Transverse colon (tissue), 4 donors: ENCODE results near the gene LAMA2. TPM values are rescaled to one million over a fixed set of nuclear protein-coding genes. Genes with fewer than 3 reads are reported as not detected.

ENCODE experiments used
- DNase-seq: peaks from one replicate; pipeline ENCODE4 v3.0.0-alpha.2; 2019
- H3K27ac ChIP-seq, 4 donors: fragments of 200-600 bp; sonication (generic); 2 replicates each; pipeline ENCODE4 v1.5.1; 2016 to 2018; ENCODE audit warnings: inconsistent platforms in 4 of 4
- H3K27me3 ChIP-seq: fragments of 200-600 bp; sonication (generic); 2 replicates; pipeline ENCODE4 v1.5.1; 2017; ENCODE audit warnings: inconsistent platforms
- H3K36me3 ChIP-seq, 4 donors: fragments of 200-600 bp; sonication (generic); 2 replicates each; pipeline ENCODE4 v1.5.1; 2017 to 2019; ENCODE audit warnings: inconsistent platforms in 4 of 4
- H3K4me1 ChIP-seq, 4 donors: fragments of 200-600 bp; sonication (generic); 2 replicates each; pipeline ENCODE4 v1.5.1; 2017 to 2020; ENCODE audit warnings: inconsistent platforms in 4 of 4
- H3K4me3 ChIP-seq, 4 donors: fragments of 200-600 bp; sonication (generic); 1 replicate in 1 of 4; 2 replicates in 3 of 4; pipeline versions ENCODE4 v1.5.1 to v1.6.1; 2017 to 2019; ENCODE audit warnings: inconsistent platforms in 4 of 4
- H3K9me3 ChIP-seq, 2 donors: fragments of 200-600 bp; sonication (generic); 2 replicates each; pipeline ENCODE4 v1.5.1; 2017 to 2019; ENCODE audit warnings: inconsistent platforms in 2 of 2
- EP300 ChIP-seq: sonication (generic); formaldehyde crosslinking; IDR thresholded peaks from one replicate; pipeline ENCODE4 v1.6.1; 2017; ENCODE audit warnings: antibody characterized with exemption, low read depth
- POLR2A ChIP-seq: fragments of 450-650 bp; IDR thresholded peaks from one replicate; pipeline ENCODE4 v1.6.1; 2016; ENCODE audit warnings: antibody characterized with exemption, mild to moderate bottlenecking, moderate library complexity
- POLR2AphosphoS5 ChIP-seq, 3 donors: sonication (generic); formaldehyde crosslinking; IDR thresholded peaks; one replicate each; pipeline ENCODE4 v1.6.1; 2016; ENCODE audit warnings: antibody characterized with exemption in 3 of 3
- WGBS, 2 donors: methylation state at CpG; one replicate each; pipeline ENCODE4 v1.1.5; 2018; ENCODE audit warnings: low coverage in 1 of 2; 5-methylcytosine and 5-hydroxymethylcytosine counted together
- in situ Hi-C, 4 donors: fragments of 200-750 bp; cut with MboI; loops; one replicate each; pipeline versions ENCODE4 v1.15.0 to v1.15.1; 2017; ENCODE audit warnings: low sequenced_read_pairs in 3 of 4, low pct_ligation_motif_present in 1 of 4, low pct_unique_long_range_greater_than_20kb in 1 of 4
- intact Hi-C: fragments of 100-400 bp; cut with DNase I; formaldehyde crosslinking; loops from one replicate; pipeline ENCODE4 v1.15.1; 2023; ENCODE audit warnings: low total_unique reads
- total RNA-seq, 4 donors: library from RNA; depleted of rRNA; stranded (reverse); fragments of >200 nt; gene quantifications; one replicate each; pipeline ENCODE4 v1.1.0, GENCODE V29; 2016
- TF ChIP-seq, protein P1 (sequence below), 5 experiments: fragments of 200-600 bp in 3 of 5; fragments of 450-650 bp in 2 of 5; sonication (generic) in 3 of 5; IDR thresholded peaks; 1 replicate in 2 of 5; 2 replicates in 3 of 5; pipeline ENCODE4 v1.5.1; 2016 to 2017; ENCODE audit warnings: antibody characterized with exemption in 5 of 5, inconsistent platforms in 3 of 5, mild to moderate bottlenecking in 2 of 5, moderate library complexity in 1 of 5

Gene LAMA2
- total RNA-seq, 4 donors from 2014 or later, result 12.3 to 43.0 (median 32.1) TPM

DNA sequence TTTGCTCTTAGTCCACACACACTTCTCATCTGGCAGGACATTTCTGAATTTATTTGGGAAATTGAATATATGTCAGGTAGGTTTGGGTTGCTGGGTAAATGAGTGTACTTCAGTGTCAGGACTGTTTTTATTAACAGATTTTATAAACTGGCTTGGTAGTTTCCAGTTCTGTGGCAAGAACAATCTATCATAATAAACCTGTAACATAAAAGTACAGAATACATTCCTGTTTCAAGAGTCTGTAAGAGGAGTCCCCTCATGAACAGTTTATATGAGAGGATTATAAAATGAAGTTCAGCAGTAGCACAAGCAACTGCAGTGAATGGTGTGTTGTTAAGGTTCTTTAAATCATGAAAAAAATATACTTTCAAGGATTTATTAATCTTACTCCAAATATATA, 81.8 kb downstream of the LAMA2 start:
- no peaks in the 10 kb centered on the region for H3K27me3 ChIP-seq
- H3K4me1 ChIP-seq, result no peaks in the 10 kb centered on the region
- TF ChIP-seq POLR2A (no peak), EP300 (no peak), POLR2AphosphoS5 (IDR thresholded peaks at IDR 0.05) (no peak)
- TF ChIP-seq, protein P1, sequence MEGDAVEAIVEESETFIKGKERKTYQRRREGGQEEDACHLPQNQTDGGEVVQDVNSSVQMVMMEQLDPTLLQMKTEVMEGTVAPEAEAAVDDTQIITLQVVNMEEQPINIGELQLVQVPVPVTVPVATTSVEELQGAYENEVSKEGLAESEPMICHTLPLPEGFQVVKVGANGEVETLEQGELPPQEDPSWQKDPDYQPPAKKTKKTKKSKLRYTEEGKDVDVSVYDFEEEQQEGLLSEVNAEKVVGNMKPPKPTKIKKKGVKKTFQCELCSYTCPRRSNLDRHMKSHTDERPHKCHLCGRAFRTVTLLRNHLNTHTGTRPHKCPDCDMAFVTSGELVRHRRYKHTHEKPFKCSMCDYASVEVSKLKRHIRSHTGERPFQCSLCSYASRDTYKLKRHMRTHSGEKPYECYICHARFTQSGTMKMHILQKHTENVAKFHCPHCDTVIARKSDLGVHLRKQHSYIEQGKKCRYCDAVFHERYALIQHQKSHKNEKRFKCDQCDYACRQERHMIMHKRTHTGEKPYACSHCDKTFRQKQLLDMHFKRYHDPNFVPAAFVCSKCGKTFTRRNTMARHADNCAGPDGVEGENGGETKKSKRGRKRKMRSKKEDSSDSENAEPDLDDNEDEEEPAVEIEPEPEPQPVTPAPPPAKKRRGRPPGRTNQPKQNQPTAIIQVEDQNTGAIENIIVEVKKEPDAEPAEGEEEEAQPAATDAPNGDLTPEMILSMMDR (IDR thresholded peaks at IDR 0.05), result no peak
- no peak overlapping the region for H3K4me3 ChIP-seq
- H3K9me3 ChIP-seq, result no peaks in the 10 kb centered on the region
- intact Hi-C loops (no loop called here), in situ Hi-C loops (no loop called here)
- no peak for DNase-seq
- no peak overlapping the region for H3K27ac ChIP-seq
- no peaks in the 10 kb centered on the region for H3K36me3 ChIP-seq

DNA sequence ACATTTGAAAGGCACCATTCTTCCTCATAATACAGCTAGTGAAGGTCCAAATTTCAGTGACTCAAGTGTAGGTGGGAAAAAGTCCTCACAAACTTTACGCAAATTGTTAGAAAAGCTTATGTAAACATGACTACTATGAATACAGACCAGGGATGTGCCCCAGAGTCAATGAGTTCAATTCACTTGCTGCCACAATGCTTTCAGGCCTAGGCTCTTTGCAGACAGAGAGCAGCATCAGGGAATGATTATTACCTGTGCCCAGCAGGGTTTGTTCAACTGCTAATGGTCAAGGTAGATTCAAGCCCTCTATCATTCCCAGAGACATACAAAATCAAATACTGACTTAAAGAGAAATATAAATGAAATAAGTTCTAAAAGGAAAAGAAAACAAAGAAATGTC, 84.0 kb downstream of the LAMA2 start:
- WGBS, 2 donors, result 91 to 100% methylated on average over 1 of the region's 1 CpG

DNA sequence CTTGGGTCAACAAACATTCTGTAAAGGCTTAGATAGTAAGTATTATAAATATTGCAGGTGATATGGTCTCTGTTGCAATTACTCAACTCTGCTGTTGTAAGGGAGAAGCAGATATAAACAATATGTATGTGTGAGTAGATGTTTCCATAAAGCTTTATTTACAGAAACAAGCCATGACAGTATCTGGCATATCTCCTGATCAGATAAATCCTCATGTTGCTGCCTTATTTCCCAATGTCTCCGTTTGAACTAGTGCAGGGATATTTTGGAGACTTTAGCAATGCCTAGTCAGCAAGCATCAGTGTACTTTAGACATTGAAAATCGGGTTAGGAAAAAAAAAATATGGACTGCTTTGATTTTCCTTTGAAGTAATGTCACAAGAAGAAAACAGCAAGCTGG, 96.1 kb downstream of the LAMA2 start:
- no peak for DNase-seq
- intact Hi-C loops (no loop called here), in situ Hi-C loops (no loop called here)
- H3K9me3 ChIP-seq, result no peaks in the 10 kb centered on the region
- WGBS, 2 donors, result 35 to 54% methylated on average over 2 of the region's 2 CpGs
- H3K36me3 ChIP-seq, result no peaks in the 10 kb centered on the region
- no peak overlapping the region for H3K27ac ChIP-seq
- no peak overlapping the region for H3K4me3 ChIP-seq
- H3K27me3 ChIP-seq, result no peaks in the 10 kb centered on the region
- TF ChIP-seq POLR2AphosphoS5 (IDR thresholded peaks at IDR 0.05), result no peak
- TF ChIP-seq, protein P1 (IDR thresholded peaks at IDR 0.05), result no peak
- TF ChIP-seq EP300, result no peak
- no peak for TF ChIP-seq POLR2A
- H3K4me1 ChIP-seq, result no peaks in the 10 kb centered on the region

More for the DNA sequence above, 84.0 kb downstream of the LAMA2 start:
- TF ChIP-seq POLR2A (no peak), POLR2AphosphoS5 (IDR thresholded peaks at IDR 0.05) (no peak), EP300 (no peak)
- TF ChIP-seq, protein P1 (IDR thresholded peaks at IDR 0.05), result no peak
- in situ Hi-C loops, result no loop called here
- no peaks in the 10 kb centered on the region for H3K27me3 ChIP-seq
- no peak for DNase-seq
- H3K36me3 ChIP-seq, result no peaks in the 10 kb centered on the region
- no peak overlapping the region for H3K4me3 ChIP-seq
- H3K4me1 ChIP-seq, result no peaks in the 10 kb centered on the region
- H3K9me3 ChIP-seq, result no peaks in the 10 kb centered on the region
- no peak overlapping the region for H3K27ac ChIP-seq
- intact Hi-C loops, result no loop called here

DNA sequence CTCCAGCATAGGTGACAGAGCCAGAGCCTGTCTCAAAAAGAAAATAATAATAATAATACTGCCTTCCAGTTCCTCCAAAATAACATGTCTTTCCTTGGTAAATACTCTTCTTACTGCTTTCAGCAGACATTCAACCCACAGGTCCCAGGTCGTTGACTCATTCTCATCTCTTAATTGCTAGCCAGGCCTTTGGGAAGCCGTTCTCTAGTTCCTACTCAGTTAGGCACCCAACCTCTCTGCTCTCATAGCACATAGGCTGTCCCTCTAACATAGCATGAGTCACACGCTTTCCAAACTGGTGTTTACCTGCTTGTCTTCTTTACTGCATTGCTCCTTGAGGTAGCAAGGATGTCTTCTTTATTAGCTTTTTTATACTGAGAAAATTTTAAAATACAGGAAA, 98.8 kb downstream of the LAMA2 start:
- intact Hi-C loops, result no loop called here
- TF ChIP-seq POLR2AphosphoS5 (IDR thresholded peaks at IDR 0.05), result no peak
- TF ChIP-seq, protein P1 (IDR thresholded peaks at IDR 0.05), result no peak
- TF ChIP-seq EP300, result no peak
- TF ChIP-seq POLR2A, result no peak
- in situ Hi-C loops, result no loop called here
- Histone ChIP-seq H3K4me3 (no peak overlapping the region), H3K9me3 (no peaks in the 10 kb centered on the region), H3K27ac (no peak overlapping the region), H3K27me3 (no peaks in the 10 kb centered on the region), H3K4me1 (no peaks in the 10 kb centered on the region), H3K36me3 (no peaks in the 10 kb centered on the region)
- WGBS, 2 donors, result 68 to 76% methylated on average over 3 of the region's 3 CpGs
- no peak for DNase-seq
